ENCODE results near the gene FAM83C. TPM values are rescaled to one million over a fixed set of nuclear protein-coding genes. Genes with fewer than 3 reads are reported as not detected.

FAM83C gene
- total and polyA plus RNA-seq, 9 of the 15 experiments (the other 6 are each of a cell fraction or from before 2014, with no cell fraction given), result not detected

DNA sequence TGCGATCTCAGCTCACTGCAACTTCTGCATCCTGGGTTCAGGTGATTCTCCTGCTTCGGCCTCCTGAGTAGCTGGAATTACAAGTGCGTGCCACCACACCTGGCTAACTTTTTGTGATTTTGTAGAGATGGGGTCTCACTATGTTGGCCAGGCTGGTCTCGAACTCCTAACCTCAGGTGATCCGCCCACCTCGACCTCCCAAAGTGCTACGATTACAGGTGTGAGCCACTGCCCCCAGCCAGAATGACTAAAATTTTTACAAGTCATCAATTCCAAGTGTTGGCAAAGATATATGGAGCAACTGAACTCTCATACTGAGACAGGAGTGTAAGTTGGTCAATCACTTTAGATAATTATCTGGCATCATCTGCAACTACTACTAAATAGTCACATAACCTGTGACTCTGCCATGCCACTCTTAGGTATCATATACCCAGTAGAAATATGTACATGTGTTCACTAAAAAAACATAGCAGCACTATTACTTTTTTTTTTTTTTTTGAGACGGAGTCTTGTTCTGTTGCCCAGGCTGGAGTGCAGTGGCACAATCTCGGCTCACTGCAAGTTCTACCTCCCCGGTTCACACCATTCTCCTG, 10.6 kb downstream of the FAM83C start:
- H2AFZ ChIP-seq (ENCODE audit: low read depth, low read length), result no peak overlapping the region
- peaks cover 47% of the 10 kb centered on the region for H3K79me2 ChIP-seq (ENCODE audit: control insufficient read depth, insufficient read depth, low read length)
- CTCF ChIA-PET (ENCODE audit: low intra/inter-chr PET ratio), result no interaction called here
- no peak overlapping the region for H3K9ac ChIP-seq (ENCODE audit: insufficient read depth in 1 of 2, low read depth in 2 of 2, low read length in 2 of 2)
- no peak for FAIRE-seq
- ATAC-seq, result no peak
- peaks cover 61% of the 10 kb centered on the region for H3K36me3 ChIP-seq (ENCODE audit: control insufficient read depth, insufficient read depth, low read length)
- in situ Hi-C loops (cut with MboI) (no loop called here), intact Hi-C loops (cut with micrococcal nuclease) (no loop called here)
- whole genome bisulfite sequencing (ENCODE audit: insufficient coverage, low coverage, missing lambda C conversion rate), result over 99% methylated on average over 8 of the region's 10 CpGs
- H3K9me1 ChIP-seq (ENCODE audit: control insufficient read depth, insufficient read depth, low read length), result no peaks in the 10 kb centered on the region
- no peaks in the 10 kb centered on the region for H3K9me3 ChIP-seq (replicated peaks; ENCODE audit: control insufficient read depth, insufficient read depth, low read depth, low read length)
- POLR2A ChIA-PET, result interaction anchor here (0.6 to 0.8 kb wide), 3 partner anchors 11 to 218 kb away, joined by 3 to 4 read pairs (median 3); no protein-coding TSS in a partner anchor
- peaks cover 14 to 48% of the 10 kb centered on the region in 2 experiments; a peak in 4 of 5 replicates for H3K4me1 ChIP-seq (replicated peaks in 1 of 2; ENCODE audit: control insufficient read depth in 2 of 2, insufficient read depth in 2 of 2, low read length in 2 of 2)
- BruUV-seq (replicated peaks), result no TSS peak
- H3K4me3 ChIP-seq, result no peak overlapping the region
- no peak overlapping the region for H3K4me2 ChIP-seq (ENCODE audit: insufficient read depth, low read length)
- no peaks in the 10 kb centered on the region for H3K27me3 ChIP-seq (ENCODE audit: control insufficient read depth in 2 of 2, insufficient read depth in 2 of 2, low read length in 2 of 2)
- no peak overlapping the region for H3K27ac ChIP-seq (ENCODE audit: extremely low read depth, low read depth, low read length)
- no peak for DNase-seq (ENCODE audit: extremely low read depth in 1 of 4, low spot score in 3 of 4)
- H4K20me1 ChIP-seq (replicated peaks; ENCODE audit: control insufficient read depth, insufficient read depth, low read length), result no peaks in the 10 kb centered on the region
- TF ChIP-seq ZNF830 (CRISPR knock-in tag; IDR thresholded peaks at IDR 0.05) (no peak), SMARCA5 (IDR thresholded peaks at IDR 0.05) (no peak), KDM5B (IDR thresholded peaks at IDR 0.05; ENCODE audit: insufficient replicate concordance, low read depth, low read length) (no peak), STAT5A (IDR thresholded peaks at IDR 0.05; ENCODE audit: borderline replicate concordance, low read length) (no peak), KAT2B (IDR thresholded peaks at IDR 0.05; ENCODE audit: low read depth, low read length) (no peak), CREB5 (CRISPR knock-in tag; IDR thresholded peaks at IDR 0.05) (no peak), TRIM28 (IDR thresholded peaks at IDR 0.05) (no peak), ZNF79 (CRISPR knock-in tag; IDR thresholded peaks at IDR 0.05; ENCODE audit: low read depth) (no peak), NBN (IDR thresholded peaks at IDR 0.05; ENCODE audit: low read depth) (no peak), BACH1 (tag; IDR thresholded peaks at IDR 0.05) (no peak)
- TF ChIP-seq, protein P1, sequence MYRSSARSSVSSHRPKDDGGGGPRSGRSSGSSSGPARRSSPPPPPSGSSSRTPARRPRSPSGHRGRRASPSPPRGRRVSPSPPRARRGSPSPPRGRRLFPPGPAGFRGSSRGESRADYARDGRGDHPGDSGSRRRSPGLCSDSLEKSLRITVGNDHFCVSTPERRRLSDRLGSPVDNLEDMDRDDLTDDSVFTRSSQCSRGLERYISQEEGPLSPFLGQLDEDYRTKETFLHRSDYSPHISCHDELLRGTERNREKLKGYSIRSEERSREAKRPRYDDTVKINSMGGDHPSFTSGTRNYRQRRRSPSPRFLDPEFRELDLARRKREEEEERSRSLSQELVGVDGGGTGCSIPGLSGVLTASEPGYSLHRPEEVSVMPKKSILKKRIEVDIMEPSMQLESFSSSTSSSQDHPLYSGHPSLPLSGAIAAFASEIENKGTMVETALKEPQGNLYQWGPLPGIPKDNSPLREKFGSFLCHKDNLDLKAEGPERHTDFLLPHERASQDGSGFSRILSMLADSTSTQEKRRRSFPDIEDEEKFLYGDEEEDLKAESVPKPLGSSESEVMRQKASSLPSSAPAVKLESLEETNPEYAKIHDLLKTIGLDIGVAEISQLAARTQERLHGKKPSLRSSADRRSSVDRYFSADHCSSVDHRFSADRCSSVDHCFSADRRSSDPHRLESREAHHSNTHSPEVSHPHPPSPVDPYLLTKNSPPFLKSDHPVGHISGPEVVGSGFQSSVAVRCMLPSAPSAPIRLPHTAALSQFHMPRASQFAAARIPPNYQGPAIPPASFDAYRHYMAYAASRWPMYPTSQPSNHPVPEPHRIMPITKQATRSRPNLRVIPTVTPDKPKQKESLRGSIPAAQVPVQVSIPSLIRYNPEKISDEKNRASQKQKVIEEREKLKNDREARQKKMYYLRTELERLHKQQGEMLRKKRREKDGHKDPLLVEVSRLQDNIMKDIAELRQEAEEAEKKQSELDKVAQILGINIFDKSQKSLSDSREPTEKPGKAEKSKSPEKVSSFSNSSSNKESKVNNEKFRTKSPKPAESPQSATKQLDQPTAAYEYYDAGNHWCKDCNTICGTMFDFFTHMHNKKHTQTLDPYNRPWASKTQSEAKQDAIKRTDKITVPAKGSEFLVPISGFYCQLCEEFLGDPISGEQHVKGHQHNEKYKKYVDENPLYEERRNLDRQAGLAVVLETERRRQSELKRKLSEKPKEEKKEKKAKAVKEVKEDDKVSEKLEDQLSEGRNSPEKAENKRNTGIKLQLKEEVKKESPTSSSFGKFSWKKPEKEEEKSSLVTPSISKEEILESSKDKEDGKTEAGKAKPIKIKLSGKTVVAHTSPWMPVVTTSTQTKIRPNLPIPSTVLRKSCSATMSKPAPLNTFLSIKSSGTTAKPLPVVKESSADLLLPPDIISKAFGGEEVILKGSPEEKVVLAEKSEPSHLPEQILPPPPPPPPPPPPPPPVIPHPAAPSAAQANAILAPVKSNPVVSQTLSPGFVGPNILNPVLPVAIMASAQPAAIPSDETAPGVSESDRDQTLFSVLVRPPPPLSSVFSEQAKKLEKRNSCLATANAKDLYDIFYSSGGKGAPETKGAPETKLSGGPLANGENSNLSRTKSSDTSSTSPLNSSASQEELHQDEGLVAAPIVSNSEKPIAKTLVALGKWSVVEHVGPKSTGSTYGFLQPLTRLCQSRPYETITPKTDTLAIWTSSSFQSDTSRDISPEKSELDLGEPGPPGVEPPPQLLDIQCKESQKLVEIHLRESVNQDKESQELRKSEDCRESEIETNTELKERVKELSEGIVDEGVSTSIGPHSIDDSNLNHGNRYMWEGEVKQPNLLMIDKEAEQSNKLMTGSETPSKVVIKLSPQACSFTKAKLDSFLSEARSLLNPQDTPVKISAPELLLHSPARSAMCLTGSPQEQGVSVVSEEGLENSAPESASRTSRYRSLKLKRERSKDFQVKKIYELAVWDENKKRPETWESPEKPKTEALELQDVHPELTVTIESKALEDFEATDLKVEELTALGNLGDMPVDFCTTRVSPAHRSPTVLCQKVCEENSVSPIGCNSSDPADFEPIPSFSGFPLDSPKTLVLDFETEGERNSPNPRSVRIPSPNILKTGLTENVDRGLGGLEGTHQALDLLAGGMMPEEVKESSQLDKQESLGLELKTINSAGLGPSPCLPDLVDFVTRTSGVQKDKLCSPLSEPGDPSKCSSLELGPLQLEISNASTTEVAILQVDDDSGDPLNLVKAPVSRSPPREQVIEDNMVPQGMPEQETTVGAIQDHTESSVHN (IDR thresholded peaks at IDR 0.05; ENCODE audit: borderline replicate concordance in 1 of 2, low read depth in 1 of 2), result no peak
